Measurements from ENCODE around the gene KDM3B.

The KDM3B gene

DNA sequence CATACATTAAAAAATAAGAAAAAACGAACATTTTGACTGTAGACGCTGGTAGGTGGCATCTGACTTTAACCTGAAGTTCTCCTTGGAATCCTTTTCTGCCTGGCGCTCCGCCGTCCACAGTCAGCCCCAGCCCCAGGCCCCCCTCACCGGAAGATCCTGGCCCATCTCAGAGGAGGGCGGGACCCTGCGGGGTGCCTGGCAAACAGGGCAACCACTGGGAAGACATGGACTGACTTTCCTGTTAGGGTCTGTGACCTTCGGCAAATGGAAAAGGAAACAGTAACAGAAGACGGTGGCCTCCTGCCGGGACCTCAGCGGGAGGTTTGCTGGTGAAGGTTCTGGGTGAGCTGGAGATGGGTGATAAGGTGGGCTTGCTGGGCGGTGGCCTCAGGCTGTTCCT is 101.1 kb downstream of the KDM3B start:
- no peak for DNase-seq

- no peak for DNase-seq
Measured at GRCh38 chr5:138454121-138454520, 101.6 kb downstream of the KDM3B start.

- DNase-seq = no peak
Measured at GRCh38 chr5:138455232-138455930, 102.9 kb downstream of the KDM3B start.

GRCh38 chr5:138457531-138458275 is 105.2 kb downstream of the KDM3B start:
- DNase-seq = no peak

DNA sequence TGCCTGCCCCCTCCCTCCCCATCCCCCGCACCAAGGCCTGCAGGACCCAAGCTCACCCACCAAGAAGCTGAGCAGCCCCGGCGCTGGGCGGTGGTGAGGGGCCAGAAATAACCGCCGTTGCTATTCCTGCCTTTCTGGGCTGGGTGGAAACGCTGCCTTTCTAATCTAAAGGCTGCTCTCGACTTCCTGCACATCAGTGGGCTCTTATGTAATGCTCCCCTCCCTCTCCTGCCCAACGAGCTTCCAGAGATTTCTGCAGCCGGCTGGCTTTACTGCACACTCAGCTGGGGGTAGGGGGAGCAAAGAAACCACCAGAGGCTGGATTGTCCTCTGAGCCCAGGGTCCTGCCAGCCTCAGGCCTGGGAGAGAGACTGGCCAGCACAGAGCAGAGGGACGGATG is 105.9 kb downstream of the KDM3B start:
- DNase-seq = no peak

DNA sequence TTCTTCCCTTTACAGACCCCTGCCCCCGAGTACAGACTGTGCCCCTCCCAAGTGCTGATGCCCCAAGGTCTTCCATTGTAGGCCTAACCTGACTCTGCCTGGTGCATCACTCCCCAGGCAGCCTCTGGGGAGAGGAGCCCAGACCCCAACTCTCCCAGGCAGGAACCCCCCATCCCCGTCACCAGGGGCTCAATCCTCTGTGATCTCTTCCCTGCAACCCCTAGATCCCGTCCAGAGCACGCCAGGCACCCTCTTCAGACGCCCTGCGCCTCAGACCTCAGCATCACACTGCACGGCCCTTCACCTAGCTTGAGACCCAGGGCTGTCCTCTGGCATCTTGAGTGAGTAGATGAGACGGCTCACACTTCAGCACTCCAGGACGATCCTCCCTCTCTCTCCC is 106.4 kb downstream of the KDM3B start:
- DNase-seq = no peak

DNA sequence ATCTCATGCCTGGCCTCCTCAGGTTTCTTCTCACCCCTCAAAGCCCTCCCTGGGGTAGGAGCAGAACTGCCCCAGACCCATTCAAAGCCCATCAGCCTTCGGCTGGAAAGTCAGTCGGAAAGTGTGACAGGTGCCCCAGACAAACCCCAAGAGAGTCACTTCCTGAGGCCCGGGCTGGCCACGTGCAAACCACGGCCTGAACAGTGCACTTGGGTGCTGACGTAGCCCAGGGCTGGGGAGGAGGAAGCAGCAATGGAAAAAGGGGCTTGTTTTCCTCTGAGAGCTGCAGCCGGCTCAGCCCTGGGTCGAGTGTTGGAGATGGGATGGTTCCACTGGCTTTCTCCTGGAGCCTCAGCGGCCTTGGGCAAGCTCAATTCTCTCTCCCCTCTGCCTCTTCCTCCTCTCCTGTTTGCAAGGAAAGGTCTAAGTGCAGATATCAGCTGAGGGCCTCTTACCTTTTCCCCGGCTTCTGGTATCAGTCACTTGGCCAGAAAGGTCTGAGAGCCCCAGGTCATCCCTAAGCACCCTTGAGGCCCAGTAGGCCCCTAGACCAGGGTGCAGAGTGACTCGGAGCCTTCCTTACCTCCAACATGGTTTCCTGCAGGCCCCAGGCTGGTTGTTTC is 106.9 kb downstream of the KDM3B start:
- DNase-seq = no peak

- no peak for DNase-seq
Measured at GRCh38 chr5:138460032-138460693, 107.7 kb downstream of the KDM3B start.

DNA sequence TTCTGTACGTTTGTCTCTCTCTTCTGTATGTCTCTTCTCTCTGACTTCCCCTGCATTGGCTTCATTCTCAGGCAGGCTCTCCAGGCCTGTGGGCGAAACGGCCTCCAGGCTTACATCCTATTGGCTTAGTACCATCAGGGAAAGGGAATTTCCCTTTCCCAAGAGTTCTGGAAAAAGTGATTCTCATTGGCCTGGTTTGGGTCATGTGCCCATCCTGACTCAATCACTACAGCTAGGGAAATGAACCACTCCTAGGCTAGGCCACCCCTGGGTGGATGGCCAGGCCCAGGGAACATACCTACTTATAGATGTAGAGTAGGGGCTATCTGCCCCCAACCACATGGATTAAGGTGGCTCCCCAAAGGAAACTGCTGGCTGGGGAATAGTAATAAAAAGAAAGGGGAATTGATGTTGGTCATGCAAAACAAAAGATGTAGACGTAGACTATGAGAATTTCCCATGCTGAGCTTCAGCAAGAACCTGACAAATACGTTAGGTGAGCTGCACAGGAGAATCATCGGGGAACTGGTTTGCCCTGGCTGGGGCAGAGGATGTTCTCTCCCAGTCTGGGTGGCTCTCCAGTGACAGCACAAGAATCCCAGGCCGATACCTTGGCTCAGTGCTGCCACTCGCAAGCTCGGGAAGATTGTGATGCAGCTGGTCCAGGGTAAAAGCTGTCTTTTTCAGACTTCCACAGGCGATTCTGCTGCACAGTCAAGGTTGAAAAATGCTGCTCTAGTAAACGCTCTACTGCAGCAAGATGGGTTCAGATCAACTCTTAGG is 109.0 kb downstream of the KDM3B start:
- DNase-seq = no peak

DNA sequence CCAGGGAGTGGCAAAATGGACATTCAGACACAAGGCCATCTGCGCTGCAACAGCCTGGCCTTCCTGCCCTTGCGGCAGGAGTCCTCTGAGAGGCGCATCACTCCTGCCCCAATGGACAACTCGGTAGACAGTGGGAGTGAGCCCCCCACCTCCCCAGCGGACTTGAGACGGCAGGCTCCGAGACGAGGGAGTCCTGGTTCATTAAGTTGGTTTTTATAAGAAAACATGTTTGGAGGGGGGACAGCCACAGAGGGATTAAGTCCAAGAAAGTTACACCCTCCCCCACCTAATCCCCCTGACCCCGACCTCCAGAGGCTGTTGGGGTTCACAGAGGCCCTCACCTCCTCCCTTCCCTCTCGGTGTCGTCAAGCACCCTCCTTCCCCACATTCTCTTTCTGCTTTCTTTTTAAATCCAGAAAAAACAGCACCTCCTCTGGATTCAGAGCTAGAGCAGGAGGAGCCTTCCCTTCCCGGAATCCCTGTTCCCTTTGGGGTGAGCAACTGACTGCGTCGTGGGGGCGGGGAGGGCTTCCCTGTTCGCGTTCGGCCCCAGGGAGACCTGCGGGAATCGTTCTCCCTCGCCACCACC is 111.0 kb downstream of the KDM3B start:
- no peak for DNase-seq

GRCh38 chr5:138464008-138464387 is 111.5 kb downstream of the KDM3B start:
- DNase-seq = peak; percentile 80 to 89

DNA sequence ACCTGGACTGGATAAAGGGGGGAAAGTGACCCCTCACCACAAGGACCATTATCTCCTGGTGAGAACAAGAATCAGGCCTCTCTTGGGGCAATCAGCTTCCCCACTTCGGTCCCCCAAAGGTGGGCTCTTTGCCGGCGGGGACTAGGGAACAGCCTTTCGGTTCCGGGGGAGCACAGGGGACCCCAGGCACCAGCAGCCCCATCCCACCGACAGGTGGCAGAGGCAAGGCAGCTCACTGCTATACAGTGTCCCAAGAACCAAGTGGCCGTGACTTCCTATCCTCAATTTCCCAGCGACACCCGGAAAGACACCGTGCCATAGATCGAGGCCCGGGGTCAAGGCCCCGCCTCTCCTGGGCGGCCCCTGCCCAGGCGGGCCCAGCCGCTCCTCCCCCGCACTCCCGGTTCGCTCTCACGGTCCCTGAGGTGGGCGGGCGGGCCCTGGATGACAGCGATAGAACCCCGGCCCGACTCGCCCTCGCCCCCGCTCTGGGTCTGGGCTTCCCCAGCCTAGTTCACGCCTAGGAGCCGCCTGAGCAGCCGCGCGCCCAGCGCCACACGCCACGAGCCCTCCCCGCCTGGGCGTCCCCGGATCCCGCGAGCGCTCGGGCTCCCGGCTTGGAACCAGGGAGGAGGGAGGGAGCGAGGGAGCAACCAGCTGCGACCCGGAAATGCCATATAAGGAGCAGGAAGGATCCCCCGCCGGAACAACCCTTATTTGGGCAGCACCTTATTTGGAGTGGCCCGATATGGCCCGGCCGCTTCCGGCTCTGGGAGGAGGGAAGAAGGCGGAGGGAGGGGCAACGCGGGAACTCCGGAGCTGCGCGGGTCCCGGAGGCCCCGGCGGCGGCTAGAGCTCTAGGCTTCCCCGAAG is 112.1 kb downstream of the KDM3B start:
- peak; percentile 91 to 94 for DNase-seq

DNA sequence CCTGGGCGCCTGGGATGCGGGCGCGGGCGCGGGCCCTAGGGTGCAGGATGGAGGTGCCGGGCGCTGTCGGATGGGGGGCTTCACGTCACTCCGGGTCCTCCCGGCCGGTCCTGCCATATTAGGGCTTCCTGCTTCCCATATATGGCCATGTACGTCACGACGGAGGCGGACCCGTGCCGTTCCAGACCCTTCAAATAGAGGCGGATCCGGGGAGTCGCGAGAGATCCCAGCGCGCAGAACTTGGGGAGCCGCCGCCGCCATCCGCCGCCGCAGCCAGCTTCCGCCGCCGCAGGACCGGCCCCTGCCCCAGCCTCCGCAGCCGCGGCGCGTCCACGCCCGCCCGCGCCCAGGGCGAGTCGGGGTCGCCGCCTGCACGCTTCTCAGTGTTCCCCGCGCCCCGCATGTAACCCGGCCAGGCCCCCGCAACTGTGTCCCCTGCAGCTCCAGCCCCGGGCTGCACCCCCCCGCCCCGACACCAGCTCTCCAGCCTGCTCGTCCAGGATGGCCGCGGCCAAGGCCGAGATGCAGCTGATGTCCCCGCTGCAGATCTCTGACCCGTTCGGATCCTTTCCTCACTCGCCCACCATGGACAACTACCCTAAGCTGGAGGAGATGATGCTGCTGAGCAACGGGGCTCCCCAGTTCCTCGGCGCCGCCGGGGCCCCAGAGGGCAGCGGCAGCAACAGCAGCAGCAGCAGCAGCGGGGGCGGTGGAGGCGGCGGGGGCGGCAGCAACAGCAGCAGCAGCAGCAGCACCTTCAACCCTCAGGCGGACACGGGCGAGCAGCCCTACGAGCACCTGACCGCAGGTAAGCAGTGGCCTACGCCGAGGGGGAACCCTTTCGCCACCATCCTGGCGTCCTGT is 113.0 kb downstream of the KDM3B start, which contains the start of gene EGR1:
Gene EGR1 (plus strand): TSS at position 219 of the 864 bp plus-strand sequence. CDS start 283 bp downstream, at position 502.
- DNase-seq = peak; percentile 61 to 81

DNA sequence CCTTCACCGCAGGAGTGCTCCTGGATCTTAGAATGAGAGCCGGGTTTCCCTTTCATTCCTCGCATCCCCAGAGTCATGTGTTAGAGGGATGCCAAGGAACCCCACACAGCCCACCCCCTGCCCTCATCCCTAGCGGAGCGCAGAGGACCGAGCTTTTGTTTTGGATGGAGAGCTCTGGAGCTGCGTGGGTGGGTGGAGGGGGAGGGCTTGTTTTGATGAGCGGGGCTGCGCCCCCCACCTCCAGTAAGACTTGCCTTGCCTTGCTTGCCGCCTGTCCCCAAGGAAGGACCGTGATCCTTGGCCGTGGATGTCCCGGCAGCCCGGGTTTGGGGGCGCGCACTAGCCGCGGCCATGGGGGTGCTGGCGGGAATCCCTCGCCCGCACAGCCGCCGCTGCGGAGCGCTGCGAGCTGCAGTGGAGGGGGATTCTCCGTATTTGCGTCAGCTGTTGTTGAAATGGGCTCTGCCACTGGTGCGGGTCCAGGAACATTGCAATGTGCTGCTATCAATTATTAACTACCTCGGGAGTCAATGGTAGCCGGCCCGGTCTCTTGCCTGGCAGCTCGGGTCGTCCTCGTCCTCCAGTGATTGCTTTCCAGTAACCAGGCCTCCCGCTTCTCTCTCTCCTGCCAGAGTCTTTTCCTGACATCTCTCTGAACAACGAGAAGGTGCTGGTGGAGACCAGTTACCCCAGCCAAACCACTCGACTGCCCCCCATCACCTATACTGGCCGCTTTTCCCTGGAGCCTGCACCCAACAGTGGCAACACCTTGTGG is 113.8 kb downstream of the KDM3B start:
- no peak for DNase-seq

- no peak for DNase-seq
Measured at GRCh38 chr5:138466900-138467710, 114.6 kb downstream of the KDM3B start.

- DNase-seq = no peak
Measured at GRCh38 chr5:138467711-138468132, 115.2 kb downstream of the KDM3B start.

DNA sequence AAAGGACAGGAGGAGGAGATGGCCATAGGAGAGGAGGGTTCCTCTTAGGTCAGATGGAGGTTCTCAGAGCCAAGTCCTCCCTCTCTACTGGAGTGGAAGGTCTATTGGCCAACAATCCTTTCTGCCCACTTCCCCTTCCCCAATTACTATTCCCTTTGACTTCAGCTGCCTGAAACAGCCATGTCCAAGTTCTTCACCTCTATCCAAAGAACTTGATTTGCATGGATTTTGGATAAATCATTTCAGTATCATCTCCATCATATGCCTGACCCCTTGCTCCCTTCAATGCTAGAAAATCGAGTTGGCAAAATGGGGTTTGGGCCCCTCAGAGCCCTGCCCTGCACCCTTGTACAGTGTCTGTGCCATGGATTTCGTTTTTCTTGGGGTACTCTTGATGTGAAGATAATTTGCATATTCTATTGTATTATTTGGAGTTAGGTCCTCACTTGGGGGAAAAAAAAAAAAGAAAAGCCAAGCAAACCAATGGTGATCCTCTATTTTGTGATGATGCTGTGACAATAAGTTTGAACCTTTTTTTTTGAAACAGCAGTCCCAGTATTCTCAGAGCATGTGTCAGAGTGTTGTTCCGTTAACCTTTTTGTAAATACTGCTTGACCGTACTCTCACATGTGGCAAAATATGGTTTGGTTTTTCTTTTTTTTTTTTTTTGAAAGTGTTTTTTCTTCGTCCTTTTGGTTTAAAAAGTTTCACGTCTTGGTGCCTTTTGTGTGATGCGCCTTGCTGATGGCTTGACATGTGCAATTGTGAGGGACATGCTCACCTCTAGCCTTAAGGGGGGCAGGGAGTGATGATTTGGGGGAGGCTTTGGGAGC is 115.9 kb downstream of the KDM3B start:
- DNase-seq = no peak
